SK-N-SH (cell line): ENCODE data around the gene STOML1.

Experiments used
- CHD2 ChIP-seq: fragments of 150-350 bp; IDR thresholded peaks from 2 replicates; pipeline ENCODE4 v1.6.1; 2018; ENCODE audit warnings: low read length; ENCODE audit not compliant: partially characterized antibody
- EP300 ChIP-seq, 2 experiments: IDR thresholded peaks; 2 replicates each; pipeline versions ENCODE4 v1.4.0 to v1.6.1; 2012; ENCODE audit warnings: borderline replicate concordance in 1 of 2, low read depth in 1 of 2, low read length in 1 of 2
- FOSL2 ChIP-seq: IDR thresholded peaks from 2 replicates; pipeline ENCODE4 v1.4.0; 2012; ENCODE audit warnings: low read depth, mild to moderate bottlenecking, moderate library complexity, borderline replicate concordance
- FOXJ3 ChIP-seq: sonication (generic); formaldehyde crosslinking; IDR thresholded peaks from 2 replicates; pipeline ENCODE4 v1.5.1; 2020; ENCODE audit warnings: mild to moderate bottlenecking, missing genetic modification reagents
- JUND ChIP-seq: IDR thresholded peaks from 2 replicates; pipeline ENCODE4 v1.4.0; 2012
- POLR2AphosphoS5 ChIP-seq: IDR thresholded peaks from 2 replicates; pipeline ENCODE4 v1.6.1; 2012; ENCODE audit warnings: low read depth, low read length
- REST ChIP-seq: IDR thresholded peaks from 2 replicates; pipeline ENCODE4 v1.6.1; 2012; ENCODE audit warnings: mild to moderate bottlenecking, low read depth, low read length, moderate library complexity
- RXRA ChIP-seq: IDR thresholded peaks from 2 replicates; pipeline ENCODE4 v1.4.0; 2012; ENCODE audit warnings: low read depth, mild to moderate bottlenecking, borderline replicate concordance
- SIN3A ChIP-seq: IDR thresholded peaks from 2 replicates; pipeline ENCODE4 v1.6.1; 2012; ENCODE audit warnings: low read depth, mild to moderate bottlenecking, low read length, moderate library complexity, borderline replicate concordance
- SMC3 ChIP-seq: IDR thresholded peaks from 2 replicates; pipeline ENCODE4 v1.6.1; 2012; ENCODE audit warnings: low read depth, low read length, improper control_type of control experiment
- TAF1 ChIP-seq: IDR thresholded peaks from 2 replicates; pipeline ENCODE4 v1.6.1; 2012; ENCODE audit warnings: low read depth, mild to moderate bottlenecking, low read length, moderate library complexity, borderline replicate concordance
- YY1 ChIP-seq: IDR thresholded peaks from 2 replicates; pipeline ENCODE4 v1.4.0; 2012; ENCODE audit warnings: low read depth, mild to moderate bottlenecking
- TF ChIP-seq, protein P1 (sequence below): fragments of 200-600 bp; sonication (generic); IDR thresholded peaks from 2 replicates; pipeline ENCODE4 v1.6.1; 2017; ENCODE audit warnings: antibody characterized with exemption, mild to moderate bottlenecking, moderate library complexity

GRCh38 chr15:74037171-74038117 lies 45.3 kb upstream of the STOML1 start:
- TF ChIP-seq, protein P1, sequence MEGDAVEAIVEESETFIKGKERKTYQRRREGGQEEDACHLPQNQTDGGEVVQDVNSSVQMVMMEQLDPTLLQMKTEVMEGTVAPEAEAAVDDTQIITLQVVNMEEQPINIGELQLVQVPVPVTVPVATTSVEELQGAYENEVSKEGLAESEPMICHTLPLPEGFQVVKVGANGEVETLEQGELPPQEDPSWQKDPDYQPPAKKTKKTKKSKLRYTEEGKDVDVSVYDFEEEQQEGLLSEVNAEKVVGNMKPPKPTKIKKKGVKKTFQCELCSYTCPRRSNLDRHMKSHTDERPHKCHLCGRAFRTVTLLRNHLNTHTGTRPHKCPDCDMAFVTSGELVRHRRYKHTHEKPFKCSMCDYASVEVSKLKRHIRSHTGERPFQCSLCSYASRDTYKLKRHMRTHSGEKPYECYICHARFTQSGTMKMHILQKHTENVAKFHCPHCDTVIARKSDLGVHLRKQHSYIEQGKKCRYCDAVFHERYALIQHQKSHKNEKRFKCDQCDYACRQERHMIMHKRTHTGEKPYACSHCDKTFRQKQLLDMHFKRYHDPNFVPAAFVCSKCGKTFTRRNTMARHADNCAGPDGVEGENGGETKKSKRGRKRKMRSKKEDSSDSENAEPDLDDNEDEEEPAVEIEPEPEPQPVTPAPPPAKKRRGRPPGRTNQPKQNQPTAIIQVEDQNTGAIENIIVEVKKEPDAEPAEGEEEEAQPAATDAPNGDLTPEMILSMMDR: peak; percentile 3; the same call in 1 of the 2 replicates
- TF ChIP-seq CHD2: no peak
- TF ChIP-seq FOSL2: no peak
- no peak for TF ChIP-seq POLR2AphosphoS5
- TF ChIP-seq YY1: no peak
- TF ChIP-seq SIN3A: no peak
- TF ChIP-seq FOXJ3 (CRISPR knock-in tag): no peak
- TF ChIP-seq TAF1: no peak
- TF ChIP-seq EP300 (IDR thresholded peaks at IDR 0.05; ENCODE audit: borderline replicate concordance in 1 of 2, low read depth in 1 of 2, low read length in 1 of 2): no peak
- no peak for TF ChIP-seq SMC3
- no peak for TF ChIP-seq JUND
- no peak for TF ChIP-seq RXRA
- TF ChIP-seq REST: no peak
